H1 (cell line): ENCODE measurements around the gene HES7. TPM values are rescaled to one million over a fixed set of nuclear protein-coding genes. Genes with fewer than 3 reads are reported as not detected.

Experiments used
- CTCF ChIA-PET: fragments of 300-600 bp; sonication (Branson Sonifier 250); formaldehyde crosslinking; loops from one replicate; lab custom pipeline; 2021; ENCODE audit not compliant: partially characterized antibody; lab: Charles Lee
- POLR2A ChIA-PET: fragments of 300-600 bp; sonication (Branson Sonifier 250); formaldehyde crosslinking; loops from one replicate; lab custom pipeline; 2021; ENCODE audit warnings: inconsistent platforms; ENCODE audit not compliant: partially characterized antibody; lab: Charles Lee
- DNase-seq, 2 experiments: peaks; one replicate each; pipeline versions ENCODE4 v3.0.0 to v3.0.0-alpha.2; 2010 to 2022; ENCODE audit warnings: low spot score in 2 of 2, low read depth in 1 of 2, mixed read lengths in 1 of 2
- FAIRE-seq: peaks from 2 replicates; lab custom pipeline; 2011; peaks lifted over from hg19 to GRCh38; lab: Jason Lieb, UNC
- H2AFZ ChIP-seq: 2 replicates; pipeline ENCODE4 v1.8.1; 2012; ENCODE audit warnings: low read length, inconsistent platforms
- H2AK5ac ChIP-seq: 2 replicates; pipeline ENCODE4 v1.6.1; 2013; ENCODE audit warnings: low read depth, low read length
- H2BK120ac ChIP-seq: replicated peaks from 2 replicates; pipeline ENCODE3; 2013; ENCODE audit warnings: low read depth, low read length, inconsistent platforms
- H2BK12ac ChIP-seq: 2 replicates; pipeline ENCODE4 v1.6.1; 2013; ENCODE audit warnings: low read depth, low read length
- H2BK15ac ChIP-seq: 2 replicates; pipeline ENCODE4 v1.6.1; 2013; ENCODE audit warnings: low read length
- H2BK20ac ChIP-seq: 2 replicates; pipeline ENCODE4 v1.6.1; 2013; ENCODE audit warnings: low read length
- H2BK5ac ChIP-seq: 2 replicates; pipeline ENCODE4 v1.6.1; 2013; ENCODE audit warnings: low read depth, low read length
- H3K14ac ChIP-seq: 2 replicates; pipeline ENCODE4 v1.6.1; 2013; ENCODE audit warnings: inconsistent platforms; ENCODE audit not compliant: insufficient read length
- H3K18ac ChIP-seq: 2 replicates; pipeline ENCODE4 v1.6.1; 2013; ENCODE audit warnings: low read length; ENCODE audit errors: extremely low read depth
- H3K23ac ChIP-seq: 2 replicates; pipeline ENCODE4 v1.6.1; 2013; ENCODE audit warnings: inconsistent platforms; ENCODE audit not compliant: insufficient read length
- H3K23me2 ChIP-seq: 2 replicates; pipeline ENCODE4 v1.6.1; 2013; ENCODE audit warnings: low read depth, low read length
- H3K27ac ChIP-seq: 2 replicates; pipeline ENCODE4 v1.6.1; 2011; ENCODE audit warnings: low read depth, low read length, inconsistent platforms
- H3K27me3 ChIP-seq, 4 experiments: replicated peaks in 1 of 4; 1 replicate in 1 of 4; 2 replicates in 3 of 4; pipeline versions ENCODE4 v1.6.1 to v1.8.1; 2011 to 2013; ENCODE audit warnings: low read length in 3 of 4, mild to moderate bottlenecking in 3 of 4, inconsistent platforms in 2 of 4, mixed read lengths in 2 of 4, moderate library complexity in 1 of 4; ENCODE audit not compliant: control insufficient read depth in 3 of 4, insufficient read depth in 3 of 4; ENCODE audit errors: extremely low read depth in 1 of 4
- H3K36me3 ChIP-seq, 4 experiments: 2 replicates each; pipeline versions ENCODE4 v1.6.1 to v1.8.1; 2011 to 2013; ENCODE audit warnings: mild to moderate bottlenecking in 4 of 4, low read length in 3 of 4, moderate library complexity in 2 of 4, control low read depth in 1 of 4, inconsistent platforms in 1 of 4; ENCODE audit not compliant: insufficient read depth in 4 of 4, control insufficient read depth in 2 of 4
- H3K4ac ChIP-seq: replicated peaks from 2 replicates; pipeline ENCODE3; 2013; ENCODE audit warnings: low read length, low read depth, mixed read lengths, inconsistent platforms; ENCODE audit not compliant: insufficient read length
- H3K4me1 ChIP-seq, 4 experiments: replicated peaks in 1 of 4; 1 replicate in 1 of 4; 2 replicates in 3 of 4; pipeline versions ENCODE4 v1.6.1 to v1.8.1; 2011 to 2013; ENCODE audit warnings: low read length in 3 of 4, inconsistent platforms in 2 of 4, mixed read lengths in 1 of 4; ENCODE audit not compliant: insufficient read depth in 4 of 4, control insufficient read depth in 3 of 4
- H3K4me2 ChIP-seq, 2 experiments: 2 replicates each; pipeline versions ENCODE4 v1.6.1 to v1.8.1; 2011 to 2013; ENCODE audit warnings: low read depth in 2 of 2, low read length in 2 of 2, control low read depth in 1 of 2, inconsistent platforms in 1 of 2, mild to moderate bottlenecking in 1 of 2; ENCODE audit not compliant: insufficient read depth in 1 of 2
- H3K4me3 ChIP-seq, 4 experiments: fragments of 200-600, 300-600 bp in 1 of 4; sonication (generic), shearing (Covaris generic), sonication (Bioruptor Twin) in 1 of 4; 2 replicates each; pipeline versions ENCODE4 v1.5.1 to v1.8.1; 2011 to 2016; ENCODE audit warnings: low read length in 4 of 4, low read depth in 3 of 4, control low read depth in 2 of 4, inconsistent platforms in 2 of 4, mild to moderate bottlenecking in 2 of 4, mixed read lengths in 1 of 4, moderate library complexity in 1 of 4; ENCODE audit not compliant: insufficient read depth in 2 of 4; ENCODE audit errors: extremely low read depth in 1 of 4
- H3K56ac ChIP-seq: replicated peaks from 2 replicates; pipeline ENCODE3; 2013; ENCODE audit warnings: low read depth, mild to moderate bottlenecking, mixed read lengths, low read length, inconsistent platforms; ENCODE audit not compliant: insufficient read length
- H3K79me1 ChIP-seq: 2 replicates; pipeline ENCODE4 v1.6.1; 2013; ENCODE audit warnings: low read depth, low read length, control low read depth
- H3K79me2 ChIP-seq, 2 experiments: 2 replicates each; pipeline versions ENCODE4 v1.6.1 to v1.8.1; 2012 to 2013; ENCODE audit warnings: low read length in 2 of 2, mild to moderate bottlenecking in 2 of 2, inconsistent platforms in 1 of 2; ENCODE audit not compliant: insufficient read depth in 2 of 2, control insufficient read depth in 1 of 2
- H3K9ac ChIP-seq, 4 experiments: replicated peaks in 1 of 4; 1 replicate in 1 of 4; 2 replicates in 3 of 4; pipeline versions ENCODE4 v1.6.1 to v1.8.1; 2011 to 2013; ENCODE audit warnings: low read depth in 3 of 4, low read length in 3 of 4, control low read depth in 2 of 4, mild to moderate bottlenecking in 2 of 4, moderate library complexity in 2 of 4, inconsistent platforms in 1 of 4; ENCODE audit errors: extremely low read depth in 1 of 4
- H3K9me3 ChIP-seq, 2 experiments: 2 replicates each; pipeline versions ENCODE4 v1.6.1 to v1.8.1; 2012 to 2013; ENCODE audit warnings: mild to moderate bottlenecking in 2 of 2, moderate library complexity in 2 of 2, control low read depth in 1 of 2, inconsistent platforms in 1 of 2, low read depth in 1 of 2, low read length in 1 of 2, mixed read lengths in 1 of 2; ENCODE audit not compliant: insufficient read depth in 2 of 2
- H4K20me1 ChIP-seq, 2 experiments: replicated peaks in 1 of 2; 2 replicates each; pipeline versions ENCODE3 to v1.8.1; 2011 to 2013; ENCODE audit warnings: inconsistent platforms in 2 of 2, low read length in 2 of 2, mild to moderate bottlenecking in 1 of 2; ENCODE audit not compliant: insufficient read depth in 2 of 2, control insufficient read depth in 1 of 2
- H4K5ac ChIP-seq: 2 replicates; pipeline ENCODE4 v1.6.1; 2013; ENCODE audit warnings: low read length, low read depth, mixed read lengths, inconsistent platforms; ENCODE audit not compliant: insufficient read length
- H4K8ac ChIP-seq: 2 replicates; pipeline ENCODE4 v1.8.0; 2013; ENCODE audit warnings: mild to moderate bottlenecking, moderate library complexity, low read length, inconsistent platforms; ENCODE audit not compliant: insufficient read depth; ENCODE audit errors: extremely low read depth
- H4K91ac ChIP-seq: replicated peaks from 2 replicates; pipeline ENCODE3; 2013; ENCODE audit warnings: low read length, mixed read lengths, inconsistent platforms; ENCODE audit not compliant: insufficient read length
- BACH1 ChIP-seq: IDR thresholded peaks from 2 replicates; pipeline ENCODE4 v1.6.1; 2012; ENCODE audit warnings: low read length, improper control_type of control experiment
- CBX8 ChIP-seq: fragments of 300-800, 300-1000 bp; sonication (generic); IDR thresholded peaks from 2 replicates; pipeline ENCODE4 v1.7.1; 2016; ENCODE audit warnings: low read depth, low read length, borderline replicate concordance
- CEBPB ChIP-seq: IDR thresholded peaks from 2 replicates; pipeline ENCODE4 v1.6.1; 2012; ENCODE audit warnings: low read depth, low read length
- EP300 ChIP-seq, 2 experiments: IDR thresholded peaks; 1 replicate in 1 of 2; 2 replicates in 1 of 2; pipeline ENCODE4 v1.6.1; 2011 to 2012; ENCODE audit warnings: low read depth in 2 of 2, low read length in 2 of 2, mild to moderate bottlenecking in 2 of 2, borderline replicate concordance in 1 of 2, inconsistent platforms in 1 of 2, moderate library complexity in 1 of 2
- KDM5A ChIP-seq: fragments of 200-600 bp; IDR thresholded peaks from 2 replicates; pipeline ENCODE4 v1.7.1; 2012; ENCODE audit warnings: mild to moderate bottlenecking, low read length, inconsistent platforms, mixed read lengths
- NRF1 ChIP-seq: IDR thresholded peaks from 2 replicates; pipeline ENCODE4 v1.6.1; 2011; ENCODE audit warnings: mild to moderate bottlenecking, low read depth, low read length, improper control_type of control experiment
- RXRA ChIP-seq: IDR thresholded peaks from 2 replicates; pipeline ENCODE4 v1.6.1; 2011; ENCODE audit warnings: low read depth, mild to moderate bottlenecking, low read length, moderate library complexity; ENCODE audit not compliant: insufficient read depth
- SAP30 ChIP-seq: fragments of 300-600 bp; sonication (generic); IDR thresholded peaks from 2 replicates; pipeline ENCODE4 v1.7.1; 2012; ENCODE audit warnings: low read length, moderate library complexity, mild to moderate bottlenecking, inconsistent platforms; ENCODE audit not compliant: insufficient read depth, insufficient replicate concordance
- SIRT6 ChIP-seq: IDR thresholded peaks from one replicate; pipeline ENCODE4 v1.7.1; 2012; ENCODE audit warnings: low read length, inconsistent platforms
- SP4 ChIP-seq: IDR thresholded peaks from 2 replicates; pipeline ENCODE4 v1.6.1; 2012; ENCODE audit warnings: low read length, inconsistent platforms
- ZNF274 ChIP-seq: IDR thresholded peaks from 2 replicates; pipeline ENCODE4 v1.7.0; 2012; ENCODE audit warnings: low read length, borderline replicate concordance; ENCODE audit errors: extremely low read depth
- WGBS, 2 experiments: shearing (Covaris generic) in 1 of 2; methylation state at CpG; one replicate each; pipeline versions ENCODE4 v1.1.6 to v1.1.7; 2013 to 2015; ENCODE audit warnings: low lambda C conversion rate in 2 of 2, mixed read lengths in 2 of 2, inconsistent platforms in 1 of 2, low coverage in 1 of 2, missing lambda C conversion rate in 1 of 2; ENCODE audit not compliant: insufficient replicate concordance in 2 of 2, insufficient coverage in 1 of 2, insufficient read length in 1 of 2; ENCODE audit errors: extremely low coverage in 1 of 2, missing lambda C conversion rate in 1 of 2; 5-methylcytosine and 5-hydroxymethylcytosine counted together
- polyA plus RNA-seq, 7 experiments: library from polyadenylated mRNA; depleted of rRNA in 3 of 7; stranded (reverse) in 5 of 7; unstranded in 2 of 7; fragments of >200 nt in 5 of 7; fragments of 200-250 nt in 2 of 7; gene quantifications; 1 replicate in 5 of 7; 2 replicates in 1 of 7; 4 replicates in 1 of 7; pipeline versions ENCODE4 v1.2.1 to v1.2.3, GENCODE V29; 2011 to 2013; ENCODE audit warnings: missing spikeins in 2 of 7, mixed read lengths in 2 of 7
- total RNA-seq: library from RNA; stranded (reverse); fragmentation: NEBNext Ultra II Directional; extraction: Animal tissue kit (Norgen Biotek cat#: 25700); gene quantifications from 2 replicates; pipeline ENCODE4 v1.2.1, GENCODE V29; 2021

HES7 gene
- total and polyA plus RNA-seq, 2 of the 8 experiments (the other 6 are each of a cell fraction or from before 2014, with no cell fraction given), result 0.20 to 0.32 TPM

- 0 out of 2 replicates have a peak overlapping the region, but pooled peaks have one; percentile 61 for H2AFZ ChIP-seq
- H3K79me2 ChIP-seq, result no peaks in the 10 kb centered on the region
- no peak overlapping the region for H2AK5ac ChIP-seq
- peak overlapping the region; percentile 28; the same call in 1 of the 2 replicates for H2BK5ac ChIP-seq
- H3K4me2 ChIP-seq, result peak overlapping the region; percentile 88 to 100
- H3K23ac ChIP-seq, result no peak overlapping the region
- H3K27ac ChIP-seq, result no peak overlapping the region
- no peaks in the 10 kb centered on the region for H3K9me3 ChIP-seq
- H3K79me1 ChIP-seq, result no peaks in the 10 kb centered on the region
- H3K36me3 ChIP-seq, result no peaks in the 10 kb centered on the region
- FAIRE-seq, result peak; percentile 89
- peaks cover 5 to 6% of the 10 kb centered on the region in 2 experiments for H4K20me1 ChIP-seq
- ChIA-PET POLR2A (interaction anchor here (0.6 to 7.6 kb wide), 18 partner anchors 14 to 263 kb away, joined by 3 to 49 read pairs (median 4); partner anchors contain the start of genes AURKB, NAA38, PFAS and TMEM107), CTCF (interaction anchor here (0.6 to 23.3 kb wide), 32 partner anchors 7 to 1102 kb away, joined by 3 to 501 read pairs (median 4); partner anchors contain the start of genes ALOX12B, BORCS6, SLC25A35 and VAMP2)
- H3K18ac ChIP-seq, result no peak overlapping the region
- peaks cover 36 to 64% (median 57%) of the 10 kb centered on the region in 4 experiments for H3K27me3 ChIP-seq
- DNase-seq, result peak; percentile 90 to 98
- WGBS, 2 experiments, result 1% methylated on average over 28 of the region's 28 CpGs; no CpG with 5 or more reads in 1 of the 2 experiments
- no peak overlapping the region for H4K91ac ChIP-seq
- H3K4me1 ChIP-seq, result peaks cover 0 to 19% (median 10%) of the 10 kb centered on the region in 4 experiments; a peak in 6 of 7 replicates
- no peak overlapping the region for H2BK12ac ChIP-seq
- no peak overlapping the region for H2BK15ac ChIP-seq
- H4K8ac ChIP-seq, result no peak overlapping the region
- no peak overlapping the region for H3K4ac ChIP-seq
- peak overlapping the region; percentile 81 to 89 (median 82) for H3K4me3 ChIP-seq
- H3K56ac ChIP-seq, result no peak overlapping the region
- H3K9ac ChIP-seq, result peak overlapping the region in 2 of 4 experiments; percentile 40 to 67; a peak in 2 of 7 replicates
- no peak overlapping the region for H2BK20ac ChIP-seq
- peaks cover 38% of the 10 kb centered on the region for H3K23me2 ChIP-seq
- H3K14ac ChIP-seq, result no peak overlapping the region
- H4K5ac ChIP-seq, result no peak overlapping the region
- H2BK120ac ChIP-seq, result no peak overlapping the region
- TF ChIP-seq KDM5A, result no peak
- TF ChIP-seq CEBPB, result peak; percentile 83
- TF ChIP-seq SIRT6, result no peak
- no peak for TF ChIP-seq RXRA
- peak; percentile 19; the same call in 1 of the 2 replicates for TF ChIP-seq SP4
- TF ChIP-seq ZNF274, result no peak
- TF ChIP-seq EP300 (IDR thresholded peaks at IDR 0.05; ENCODE audit: borderline replicate concordance in 1 of 2, low read depth in 2 of 2, low read length in 2 of 2), result peak in 1 of 2 experiments; percentile 51; a peak in 1 of 3 replicates
- TF ChIP-seq NRF1, result peak; percentile 25; the same call in 1 of the 2 replicates
- TF ChIP-seq CBX8, result no peak
- no peak; the same call in 1 of the 2 replicates for TF ChIP-seq BACH1
- TF ChIP-seq SAP30, result no peak
Observed at GRCh38 chr17:8119581-8120519, 4.1 kb downstream of the HES7 start.
